ENCODE data around the gene MC4R.

DNA sequence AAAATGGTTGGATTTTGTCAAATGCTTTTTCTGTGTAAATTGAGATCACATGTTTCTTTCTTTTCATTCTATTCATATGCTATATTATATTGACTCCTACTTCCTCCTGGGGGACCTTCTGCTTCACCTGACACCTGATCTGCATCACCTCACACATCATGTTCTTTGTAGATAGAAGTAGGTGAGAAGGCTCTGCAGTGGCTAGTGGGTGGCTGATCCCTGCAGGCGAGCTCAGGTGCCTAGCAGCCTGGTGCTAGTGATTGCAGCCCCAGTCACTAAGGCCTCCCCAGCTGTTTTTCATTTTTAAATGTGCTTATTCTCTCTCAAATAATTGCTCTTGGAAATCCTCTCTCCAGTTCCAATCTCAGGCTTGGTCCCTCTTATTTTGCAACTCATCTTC lies 33.6 kb downstream of the MC4R start:
- no peak for TF ChIP-seq ZNF292 (tag by site-specific recombination; IDR thresholded peaks at IDR 0.05; ENCODE audit: borderline replicate concordance, low read depth)
- TF ChIP-seq, protein P1, sequence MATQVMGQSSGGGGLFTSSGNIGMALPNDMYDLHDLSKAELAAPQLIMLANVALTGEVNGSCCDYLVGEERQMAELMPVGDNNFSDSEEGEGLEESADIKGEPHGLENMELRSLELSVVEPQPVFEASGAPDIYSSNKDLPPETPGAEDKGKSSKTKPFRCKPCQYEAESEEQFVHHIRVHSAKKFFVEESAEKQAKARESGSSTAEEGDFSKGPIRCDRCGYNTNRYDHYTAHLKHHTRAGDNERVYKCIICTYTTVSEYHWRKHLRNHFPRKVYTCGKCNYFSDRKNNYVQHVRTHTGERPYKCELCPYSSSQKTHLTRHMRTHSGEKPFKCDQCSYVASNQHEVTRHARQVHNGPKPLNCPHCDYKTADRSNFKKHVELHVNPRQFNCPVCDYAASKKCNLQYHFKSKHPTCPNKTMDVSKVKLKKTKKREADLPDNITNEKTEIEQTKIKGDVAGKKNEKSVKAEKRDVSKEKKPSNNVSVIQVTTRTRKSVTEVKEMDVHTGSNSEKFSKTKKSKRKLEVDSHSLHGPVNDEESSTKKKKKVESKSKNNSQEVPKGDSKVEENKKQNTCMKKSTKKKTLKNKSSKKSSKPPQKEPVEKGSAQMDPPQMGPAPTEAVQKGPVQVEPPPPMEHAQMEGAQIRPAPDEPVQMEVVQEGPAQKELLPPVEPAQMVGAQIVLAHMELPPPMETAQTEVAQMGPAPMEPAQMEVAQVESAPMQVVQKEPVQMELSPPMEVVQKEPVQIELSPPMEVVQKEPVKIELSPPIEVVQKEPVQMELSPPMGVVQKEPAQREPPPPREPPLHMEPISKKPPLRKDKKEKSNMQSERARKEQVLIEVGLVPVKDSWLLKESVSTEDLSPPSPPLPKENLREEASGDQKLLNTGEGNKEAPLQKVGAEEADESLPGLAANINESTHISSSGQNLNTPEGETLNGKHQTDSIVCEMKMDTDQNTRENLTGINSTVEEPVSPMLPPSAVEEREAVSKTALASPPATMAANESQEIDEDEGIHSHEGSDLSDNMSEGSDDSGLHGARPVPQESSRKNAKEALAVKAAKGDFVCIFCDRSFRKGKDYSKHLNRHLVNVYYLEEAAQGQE (tag by site-specific recombination; IDR thresholded peaks at IDR 0.05): no peak
- TF ChIP-seq, protein P2, sequence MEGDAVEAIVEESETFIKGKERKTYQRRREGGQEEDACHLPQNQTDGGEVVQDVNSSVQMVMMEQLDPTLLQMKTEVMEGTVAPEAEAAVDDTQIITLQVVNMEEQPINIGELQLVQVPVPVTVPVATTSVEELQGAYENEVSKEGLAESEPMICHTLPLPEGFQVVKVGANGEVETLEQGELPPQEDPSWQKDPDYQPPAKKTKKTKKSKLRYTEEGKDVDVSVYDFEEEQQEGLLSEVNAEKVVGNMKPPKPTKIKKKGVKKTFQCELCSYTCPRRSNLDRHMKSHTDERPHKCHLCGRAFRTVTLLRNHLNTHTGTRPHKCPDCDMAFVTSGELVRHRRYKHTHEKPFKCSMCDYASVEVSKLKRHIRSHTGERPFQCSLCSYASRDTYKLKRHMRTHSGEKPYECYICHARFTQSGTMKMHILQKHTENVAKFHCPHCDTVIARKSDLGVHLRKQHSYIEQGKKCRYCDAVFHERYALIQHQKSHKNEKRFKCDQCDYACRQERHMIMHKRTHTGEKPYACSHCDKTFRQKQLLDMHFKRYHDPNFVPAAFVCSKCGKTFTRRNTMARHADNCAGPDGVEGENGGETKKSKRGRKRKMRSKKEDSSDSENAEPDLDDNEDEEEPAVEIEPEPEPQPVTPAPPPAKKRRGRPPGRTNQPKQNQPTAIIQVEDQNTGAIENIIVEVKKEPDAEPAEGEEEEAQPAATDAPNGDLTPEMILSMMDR (tag by site-specific recombination; IDR thresholded peaks at IDR 0.05): no peak
- TF ChIP-seq ZNF274 (IDR thresholded peaks at IDR 0.05; ENCODE audit: low read length): no peak
- TF ChIP-seq ZNF274 (tag by site-specific recombination; IDR thresholded peaks at IDR 0.05; ENCODE audit: borderline replicate concordance): no peak
- TF ChIP-seq, protein P3, sequence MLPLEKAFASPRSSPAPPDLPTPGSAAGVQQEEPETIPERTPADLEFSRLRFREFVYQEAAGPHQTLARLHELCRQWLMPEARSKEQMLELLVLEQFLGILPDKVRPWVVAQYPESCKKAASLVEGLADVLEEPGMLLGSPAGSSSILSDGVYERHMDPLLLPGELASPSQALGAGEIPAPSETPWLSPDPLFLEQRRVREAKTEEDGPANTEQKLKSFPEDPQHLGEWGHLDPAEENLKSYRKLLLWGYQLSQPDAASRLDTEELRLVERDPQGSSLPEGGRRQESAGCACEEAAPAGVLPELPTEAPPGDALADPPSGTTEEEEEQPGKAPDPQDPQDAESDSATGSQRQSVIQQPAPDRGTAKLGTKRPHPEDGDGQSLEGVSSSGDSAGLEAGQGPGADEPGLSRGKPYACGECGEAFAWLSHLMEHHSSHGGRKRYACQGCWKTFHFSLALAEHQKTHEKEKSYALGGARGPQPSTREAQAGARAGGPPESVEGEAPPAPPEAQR (tag by site-specific recombination; IDR thresholded peaks at IDR 0.05): no peak
- TF ChIP-seq, protein P4, sequence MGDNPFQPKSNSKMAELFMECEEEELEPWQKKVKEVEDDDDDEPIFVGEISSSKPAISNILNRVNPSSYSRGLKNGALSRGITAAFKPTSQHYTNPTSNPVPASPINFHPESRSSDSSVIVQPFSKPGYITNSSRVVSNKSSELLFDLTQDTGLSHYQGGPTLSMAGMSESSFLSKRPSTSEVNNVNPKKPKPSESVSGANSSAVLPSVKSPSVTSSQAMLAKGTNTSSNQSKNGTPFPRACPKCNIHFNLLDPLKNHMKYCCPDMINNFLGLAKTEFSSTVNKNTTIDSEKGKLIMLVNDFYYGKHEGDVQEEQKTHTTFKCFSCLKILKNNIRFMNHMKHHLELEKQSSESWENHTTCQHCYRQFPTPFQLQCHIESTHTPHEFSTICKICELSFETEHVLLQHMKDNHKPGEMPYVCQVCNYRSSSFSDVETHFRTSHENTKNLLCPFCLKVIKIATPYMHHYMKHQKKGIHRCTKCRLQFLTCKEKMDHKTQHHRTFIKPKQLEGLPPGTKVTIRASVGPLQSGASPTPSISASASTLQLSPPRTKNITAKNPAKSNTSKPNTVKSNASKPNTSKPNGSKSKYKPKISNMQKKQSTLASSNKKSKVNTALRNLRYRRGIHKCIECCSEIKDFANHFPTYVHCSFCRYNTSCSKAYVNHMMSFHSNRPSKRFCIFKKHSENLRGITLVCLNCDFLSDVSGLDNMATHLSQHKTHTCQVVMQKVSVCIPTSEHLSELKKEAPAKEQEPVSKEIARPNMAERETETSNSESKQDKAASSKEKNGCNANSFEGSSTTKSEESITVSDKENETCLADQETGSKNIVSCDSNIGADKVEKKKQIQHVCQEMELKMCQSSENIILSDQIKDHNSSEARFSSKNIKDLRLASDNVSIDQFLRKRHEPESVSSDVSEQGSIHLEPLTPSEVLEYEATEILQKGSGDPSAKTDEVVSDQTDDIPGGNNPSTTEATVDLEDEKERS (tag by site-specific recombination; IDR thresholded peaks at IDR 0.05): no peak

Measured in HEK293 (cell line).